ENCODE results near the gene CACNA1I.

The CACNA1I gene

GRCh38 chr22:39722501-39722900 lies 151.9 kb downstream of the CACNA1I start:
- no peaks in the 10 kb centered on the region for H3K36me3 ChIP-seq (ENCODE audit: insufficient read depth, low read length)
- H3K4me3 ChIP-seq (ENCODE audit: low read depth, low read length) = no peak overlapping the region
- H3K27ac ChIP-seq (ENCODE audit: low read depth, low read length) = no peak overlapping the region
- no peaks in the 10 kb centered on the region for H3K79me2 ChIP-seq (ENCODE audit: control insufficient read depth, insufficient read depth, low read length, unreplicated experiment)
- H3K4me1 ChIP-seq (ENCODE audit: control insufficient read depth, insufficient read depth, low read length, unreplicated experiment) = no peaks in the 10 kb centered on the region
- peaks cover 20% of the 10 kb centered on the region; the same call in 1 of the 2 replicates for H3K27me3 ChIP-seq (ENCODE audit: insufficient read depth, low read length)
- H2AFZ ChIP-seq (ENCODE audit: low read length, unreplicated experiment) = no peak overlapping the region

DNA sequence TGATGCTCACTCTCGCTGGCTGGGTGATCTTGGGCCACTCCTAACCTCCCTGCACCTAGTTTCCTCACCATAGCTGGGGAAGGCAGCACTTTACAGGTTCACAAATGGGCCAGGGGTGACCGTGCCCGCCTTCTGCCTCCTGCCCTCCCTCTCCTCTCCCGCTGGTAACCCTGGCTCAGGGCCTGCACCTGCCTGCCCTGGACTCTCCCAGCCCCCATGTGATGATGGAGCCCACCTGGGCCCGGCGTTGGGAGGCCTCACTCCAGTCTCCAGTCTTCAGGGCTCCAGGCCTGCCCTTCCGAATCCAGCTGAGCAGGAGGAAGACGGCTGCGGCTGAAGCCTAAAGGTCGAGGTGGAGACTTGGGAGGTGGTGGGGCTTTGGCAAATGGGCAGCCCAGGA lies 152.9 kb downstream of the CACNA1I start:
- H3K79me2 ChIP-seq (ENCODE audit: control insufficient read depth, insufficient read depth, low read length, unreplicated experiment) = no peaks in the 10 kb centered on the region
- H3K27me3 ChIP-seq (ENCODE audit: insufficient read depth, low read length) = peaks cover 21% of the 10 kb centered on the region; the same call in 1 of the 2 replicates
- no peaks in the 10 kb centered on the region for H3K36me3 ChIP-seq (ENCODE audit: insufficient read depth, low read length)
- H3K27ac ChIP-seq (ENCODE audit: low read depth, low read length) = no peak overlapping the region
- H3K4me1 ChIP-seq (ENCODE audit: control insufficient read depth, insufficient read depth, low read length, unreplicated experiment) = no peaks in the 10 kb centered on the region
- no peak overlapping the region for H2AFZ ChIP-seq (ENCODE audit: low read length, unreplicated experiment)
- H3K4me3 ChIP-seq (ENCODE audit: low read depth, low read length) = no peak overlapping the region

GRCh38 chr22:39723899-39724351 lies 153.4 kb downstream of the CACNA1I start:
- Histone ChIP-seq H3K4me1 (ENCODE audit: control insufficient read depth, insufficient read depth, low read length, unreplicated experiment) (no peaks in the 10 kb centered on the region), H3K79me2 (ENCODE audit: control insufficient read depth, insufficient read depth, low read length, unreplicated experiment) (no peaks in the 10 kb centered on the region), H3K27me3 (ENCODE audit: insufficient read depth, low read length) (peaks cover 21% of the 10 kb centered on the region; the same call in 1 of the 2 replicates), H2AFZ (ENCODE audit: low read length, unreplicated experiment) (no peak overlapping the region), H3K4me3 (ENCODE audit: low read depth, low read length) (no peak overlapping the region), H3K27ac (ENCODE audit: low read depth, low read length) (no peak overlapping the region), H3K36me3 (ENCODE audit: insufficient read depth, low read length) (no peaks in the 10 kb centered on the region)

DNA sequence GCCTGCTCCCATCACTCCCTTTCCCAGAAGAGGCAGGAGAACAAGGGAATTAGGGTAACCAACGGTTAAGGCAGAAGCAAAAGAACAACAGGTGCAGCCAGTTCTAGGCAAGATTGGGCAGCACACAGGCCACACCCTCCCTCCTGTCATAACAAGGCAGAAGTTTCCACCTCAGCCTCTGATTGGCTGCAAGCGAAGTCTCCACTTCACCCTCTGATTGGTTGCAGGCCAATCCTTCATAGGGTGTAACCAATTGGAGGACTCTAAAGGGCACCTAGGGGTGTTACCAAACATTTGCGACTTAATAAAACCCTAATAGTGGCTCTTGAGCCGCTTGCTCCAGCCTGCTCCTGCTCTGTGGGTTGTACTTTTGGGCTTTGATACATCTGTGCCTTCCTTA lies 153.8 kb downstream of the CACNA1I start:
- Histone ChIP-seq H3K27ac (ENCODE audit: low read depth, low read length) (no peak overlapping the region), H3K4me3 (ENCODE audit: low read depth, low read length) (no peak overlapping the region), H3K27me3 (ENCODE audit: insufficient read depth, low read length) (peaks cover 21% of the 10 kb centered on the region; the same call in 1 of the 2 replicates), H3K36me3 (ENCODE audit: insufficient read depth, low read length) (no peaks in the 10 kb centered on the region), H3K79me2 (ENCODE audit: control insufficient read depth, insufficient read depth, low read length, unreplicated experiment) (no peaks in the 10 kb centered on the region), H3K4me1 (ENCODE audit: control insufficient read depth, insufficient read depth, low read length, unreplicated experiment) (no peaks in the 10 kb centered on the region), H2AFZ (ENCODE audit: low read length, unreplicated experiment) (no peak overlapping the region)

DNA sequence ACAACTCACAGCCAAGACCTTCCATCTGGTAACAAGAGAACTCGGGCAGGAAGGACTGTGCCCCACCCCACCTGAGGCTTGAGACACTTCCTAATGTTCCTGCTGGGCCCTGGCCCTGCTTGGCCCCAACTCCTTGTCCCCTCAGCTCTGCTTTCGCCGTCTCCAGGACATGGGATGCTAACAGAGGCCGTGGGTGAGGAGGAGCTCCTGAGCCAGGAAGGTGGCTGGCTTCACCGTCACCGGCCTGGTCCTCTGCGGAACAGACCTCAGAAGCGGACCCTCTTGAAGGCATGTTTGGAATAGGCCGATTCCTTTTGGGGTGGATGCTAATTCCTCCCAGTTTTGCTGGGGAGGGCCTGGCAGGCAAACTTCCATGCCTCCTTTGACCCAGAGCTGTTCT lies 154.3 kb downstream of the CACNA1I start:
- Histone ChIP-seq H3K27ac (ENCODE audit: low read depth, low read length) (no peak overlapping the region), H3K27me3 (ENCODE audit: insufficient read depth, low read length) (peaks cover 21% of the 10 kb centered on the region; the same call in 1 of the 2 replicates), H3K4me1 (ENCODE audit: control insufficient read depth, insufficient read depth, low read length, unreplicated experiment) (no peaks in the 10 kb centered on the region), H3K79me2 (ENCODE audit: control insufficient read depth, insufficient read depth, low read length, unreplicated experiment) (no peaks in the 10 kb centered on the region), H3K36me3 (ENCODE audit: insufficient read depth, low read length) (no peaks in the 10 kb centered on the region), H2AFZ (ENCODE audit: low read length, unreplicated experiment) (no peak overlapping the region), H3K4me3 (ENCODE audit: low read depth, low read length) (no peak overlapping the region)

DNA sequence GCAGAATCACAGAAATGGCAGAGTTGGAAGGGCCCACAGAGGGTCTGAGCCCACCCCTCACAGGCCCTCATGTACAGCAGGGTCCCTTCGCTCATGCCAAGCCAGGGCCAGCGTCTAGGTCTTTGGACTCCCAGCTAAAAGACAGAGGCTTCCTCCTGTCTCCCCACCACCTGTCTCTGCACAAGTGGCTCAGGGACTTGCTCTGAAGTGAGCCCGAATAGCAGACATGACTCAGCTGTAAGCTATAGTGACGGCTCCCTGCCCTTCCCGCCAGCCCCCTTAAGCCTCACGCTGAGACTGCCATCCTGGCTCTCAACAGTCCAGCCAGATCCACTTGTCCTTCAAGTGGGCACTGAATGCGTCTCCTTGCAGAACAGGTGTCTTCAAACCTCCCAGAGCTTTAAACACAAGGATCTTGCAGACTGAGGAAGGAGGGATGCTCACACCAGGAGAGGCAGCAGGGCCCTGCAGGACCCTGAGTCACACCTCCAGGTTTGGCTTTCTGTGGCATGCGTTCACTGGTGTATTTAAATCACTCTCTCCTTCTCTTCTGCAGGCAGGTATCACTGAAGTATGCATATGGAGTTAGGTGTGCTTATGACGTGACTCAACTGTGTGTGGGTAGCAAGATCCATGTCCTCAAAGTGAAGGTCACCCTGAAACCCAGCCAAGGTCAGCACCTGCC lies 154.9 kb downstream of the CACNA1I start:
- Histone ChIP-seq H2AFZ (ENCODE audit: low read length, unreplicated experiment) (no peak overlapping the region), H3K79me2 (ENCODE audit: control insufficient read depth, insufficient read depth, low read length, unreplicated experiment) (no peaks in the 10 kb centered on the region), H3K27ac (ENCODE audit: low read depth, low read length) (no peak overlapping the region), H3K27me3 (ENCODE audit: insufficient read depth, low read length) (peaks cover 21% of the 10 kb centered on the region; the same call in 1 of the 2 replicates), H3K4me3 (ENCODE audit: low read depth, low read length) (no peak overlapping the region), H3K36me3 (ENCODE audit: insufficient read depth, low read length) (no peaks in the 10 kb centered on the region), H3K4me1 (ENCODE audit: control insufficient read depth, insufficient read depth, low read length, unreplicated experiment) (no peaks in the 10 kb centered on the region)

GRCh38 chr22:39727541-39727940 lies 157.0 kb downstream of the CACNA1I start:
- H3K27ac ChIP-seq (ENCODE audit: low read depth, low read length) = no peak overlapping the region
- H3K4me1 ChIP-seq (ENCODE audit: control insufficient read depth, insufficient read depth, low read length, unreplicated experiment) = no peaks in the 10 kb centered on the region
- H3K4me3 ChIP-seq (ENCODE audit: low read depth, low read length) = no peak overlapping the region
- peaks cover 36% of the 10 kb centered on the region for H3K27me3 ChIP-seq (ENCODE audit: insufficient read depth, low read length)
- H3K79me2 ChIP-seq (ENCODE audit: control insufficient read depth, insufficient read depth, low read length, unreplicated experiment) = no peaks in the 10 kb centered on the region
- H2AFZ ChIP-seq (ENCODE audit: low read length, unreplicated experiment) = no peak overlapping the region
- no peaks in the 10 kb centered on the region for H3K36me3 ChIP-seq (ENCODE audit: insufficient read depth, low read length)

DNA sequence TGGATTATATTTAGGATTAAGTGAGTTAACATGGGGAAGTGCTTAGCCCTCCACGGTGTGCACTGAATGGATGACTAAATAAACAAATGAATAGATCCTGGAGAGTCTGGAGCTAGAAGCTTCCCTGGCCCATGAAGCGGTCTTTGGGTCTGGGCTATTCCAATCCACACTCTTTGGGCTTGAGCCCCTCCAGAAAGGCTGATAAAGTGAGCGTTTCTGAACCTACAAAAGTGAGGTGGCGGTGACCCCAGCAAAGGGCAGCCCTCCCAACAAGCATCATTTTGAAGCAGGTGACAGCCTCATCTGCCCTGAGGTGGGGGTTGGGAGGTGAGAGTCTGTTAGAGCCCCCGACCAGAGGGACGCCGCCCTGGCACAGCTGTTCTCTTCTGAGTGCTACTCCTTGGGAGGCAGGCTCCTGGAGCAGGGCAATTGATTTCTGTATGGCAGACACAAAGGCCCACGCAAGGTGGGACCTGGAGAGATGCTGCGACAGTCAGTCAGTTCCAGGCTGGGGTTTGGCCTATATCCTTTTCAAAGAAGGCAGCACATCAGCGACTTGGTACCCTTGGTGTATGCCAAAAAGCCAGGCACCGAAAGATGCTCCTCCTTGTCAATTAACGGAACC lies 157.8 kb downstream of the CACNA1I start:
- no peaks in the 10 kb centered on the region for H3K79me2 ChIP-seq (ENCODE audit: control insufficient read depth, insufficient read depth, low read length, unreplicated experiment)
- H3K27ac ChIP-seq (ENCODE audit: low read depth, low read length) = no peak overlapping the region
- no peaks in the 10 kb centered on the region for H3K36me3 ChIP-seq (ENCODE audit: insufficient read depth, low read length)
- H3K4me3 ChIP-seq (ENCODE audit: low read depth, low read length) = no peak overlapping the region
- H2AFZ ChIP-seq (ENCODE audit: low read length, unreplicated experiment) = no peak overlapping the region
- H3K4me1 ChIP-seq (ENCODE audit: control insufficient read depth, insufficient read depth, low read length, unreplicated experiment) = no peaks in the 10 kb centered on the region
- peaks cover 44% of the 10 kb centered on the region for H3K27me3 ChIP-seq (ENCODE audit: insufficient read depth, low read length)

- Histone ChIP-seq H3K79me2 (ENCODE audit: control insufficient read depth, insufficient read depth, low read length, unreplicated experiment) (no peaks in the 10 kb centered on the region), H3K4me3 (ENCODE audit: low read depth, low read length) (no peak overlapping the region), H3K36me3 (ENCODE audit: insufficient read depth, low read length) (no peaks in the 10 kb centered on the region), H3K27ac (ENCODE audit: low read depth, low read length) (no peak overlapping the region), H2AFZ (ENCODE audit: low read length, unreplicated experiment) (no peak overlapping the region), H3K4me1 (ENCODE audit: control insufficient read depth, insufficient read depth, low read length, unreplicated experiment) (no peaks in the 10 kb centered on the region), H3K27me3 (ENCODE audit: insufficient read depth, low read length) (peaks cover 46% of the 10 kb centered on the region)
Observed at GRCh38 chr22:39729141-39729934, 158.8 kb downstream of the CACNA1I start.

GRCh38 chr22:39731481-39731880 lies 160.9 kb downstream of the CACNA1I start:
- Histone ChIP-seq H3K27me3 (ENCODE audit: insufficient read depth, low read length) (peaks cover 48% of the 10 kb centered on the region), H3K27ac (ENCODE audit: low read depth, low read length) (no peak overlapping the region), H3K4me3 (ENCODE audit: low read depth, low read length) (no peak overlapping the region), H3K79me2 (ENCODE audit: control insufficient read depth, insufficient read depth, low read length, unreplicated experiment) (no peaks in the 10 kb centered on the region), H2AFZ (ENCODE audit: low read length, unreplicated experiment) (no peak overlapping the region), H3K4me1 (ENCODE audit: control insufficient read depth, insufficient read depth, low read length, unreplicated experiment) (no peaks in the 10 kb centered on the region), H3K36me3 (ENCODE audit: insufficient read depth, low read length) (no peaks in the 10 kb centered on the region)
